HepG2 (cell line): ENCODE results near the gene BCL2L1. TPM values are rescaled to one million over a fixed set of nuclear protein-coding genes. Genes with fewer than 3 reads are reported as not detected.

ENCODE experiments used
- EP300 ChIP-seq, 3 experiments: sonication (generic) in 1 of 3; formaldehyde crosslinking in 1 of 3; IDR thresholded peaks; 2 replicates each; pipeline versions ENCODE4 v1.5.1 to v1.6.1; 2011 to 2020; ENCODE audit warnings: low read depth in 2 of 3, low read length in 2 of 3, borderline replicate concordance in 1 of 3, improper control_type of control experiment in 1 of 3, mild to moderate bottlenecking in 1 of 3, missing genetic modification reagents in 1 of 3, moderate library complexity in 1 of 3
- ERF ChIP-seq: IDR thresholded peaks from 2 replicates; pipeline ENCODE4 v1.6.1; 2018; ENCODE audit warnings: missing biosample characterization, missing genetic modification reagents
- MEF2D ChIP-seq: sonication (generic); formaldehyde crosslinking; IDR thresholded peaks from 2 replicates; pipeline ENCODE4 v1.5.1; 2020; ENCODE audit warnings: mild to moderate bottlenecking, missing genetic modification reagents
- REPIN1 ChIP-seq: sonication (generic); formaldehyde crosslinking; IDR thresholded peaks from 2 replicates; pipeline ENCODE4 v1.8.0; 2022; ENCODE audit warnings: missing genetic modification reagents, low read depth, mild to moderate bottlenecking, borderline replicate concordance
- THAP11 ChIP-seq: IDR thresholded peaks from 2 replicates; pipeline ENCODE4 v1.6.1; 2016; ENCODE audit warnings: missing biosample characterization, missing genetic modification reagents
- ZIK1 ChIP-seq: sonication (generic); formaldehyde crosslinking; IDR thresholded peaks from 2 replicates; pipeline ENCODE4 v1.5.0; 2020; ENCODE audit warnings: mild to moderate bottlenecking, low read depth, missing genetic modification reagents, borderline replicate concordance
- ZKSCAN8 ChIP-seq: IDR thresholded peaks from 2 replicates; pipeline ENCODE4 v1.6.1; 2016; ENCODE audit warnings: borderline replicate concordance, missing genetic modification reagents, missing compliant biosample characterization
- ZNF296 ChIP-seq: sonication (generic); formaldehyde crosslinking; conservative IDR thresholded peaks from 2 replicates; pipeline ENCODE4 v1.5.0; 2020; ENCODE audit warnings: mild to moderate bottlenecking, missing genetic modification reagents
- ZNF333 ChIP-seq: sonication (generic); formaldehyde crosslinking; IDR thresholded peaks from 2 replicates; pipeline ENCODE4 v1.4.0; 2020; ENCODE audit warnings: mild to moderate bottlenecking, missing genetic modification reagents, borderline replicate concordance
- polyA plus RNA-seq, 8 experiments: library from polyadenylated mRNA; depleted of rRNA in 3 of 8; stranded (reverse) in 7 of 8; unstranded in 1 of 8; fragments of >200 nt; fragmentation: Illumina TruSeq in 4 of 8; extraction: Trizol in 4 of 8; gene quantifications; 2 replicates each; pipeline versions ENCODE4 v1.2.1 to v1.2.3, GENCODE V29; 2011 to 2016; ENCODE audit warnings: low read depth in 4 of 8, missing spikeins in 1 of 8, mixed read lengths in 1 of 8; ENCODE audit not compliant: insufficient read depth in 1 of 8
- total RNA-seq, 5 experiments: library from RNA; depleted of rRNA; stranded (reverse); fragments of >200 nt; fragmentation: Illumina TruSeq; extraction: Trizol; gene quantifications; 2 replicates each; pipeline ENCODE4 v1.2.3, GENCODE V29; 2016; ENCODE audit warnings: low read depth in 1 of 5
- TF ChIP-seq, protein P1 (sequence below): sonication (generic); formaldehyde crosslinking; IDR thresholded peaks from 2 replicates; pipeline ENCODE4 v1.4.0; 2020; ENCODE audit warnings: mild to moderate bottlenecking, low read depth, missing genetic modification reagents
- TF ChIP-seq, protein P2 (sequence below): sonication (generic); formaldehyde crosslinking; IDR thresholded peaks from 2 replicates; pipeline ENCODE4 v1.9.0; 2022; ENCODE audit warnings: missing genetic modification reagents, mild to moderate bottlenecking, borderline replicate concordance
- TF ChIP-seq, protein P3 (sequence below): IDR thresholded peaks from 2 replicates; pipeline ENCODE4 v1.6.1; 2016
- TF ChIP-seq, protein P4 (sequence below): sonication (generic); formaldehyde crosslinking; IDR thresholded peaks from 2 replicates; pipeline ENCODE4 v1.4.0; 2020; ENCODE audit warnings: missing genetic modification reagents
- TF ChIP-seq, protein P5 (sequence below): sonication (generic); formaldehyde crosslinking; IDR thresholded peaks from 2 replicates; pipeline ENCODE4 v1.5.0; 2020; ENCODE audit warnings: missing genetic modification reagents
- TF ChIP-seq, protein P6 (sequence below): sonication (generic); formaldehyde crosslinking; IDR thresholded peaks from 2 replicates; pipeline ENCODE4 v1.4.0; 2020; ENCODE audit warnings: missing genetic modification reagents, low read depth, mild to moderate bottlenecking, borderline replicate concordance

BCL2L1 gene
- total and polyA plus RNA-seq, 2 of the 13 experiments (the other 11 are each of a cell fraction or from before 2014, with no cell fraction given): 164 to 258 TPM

DNA sequence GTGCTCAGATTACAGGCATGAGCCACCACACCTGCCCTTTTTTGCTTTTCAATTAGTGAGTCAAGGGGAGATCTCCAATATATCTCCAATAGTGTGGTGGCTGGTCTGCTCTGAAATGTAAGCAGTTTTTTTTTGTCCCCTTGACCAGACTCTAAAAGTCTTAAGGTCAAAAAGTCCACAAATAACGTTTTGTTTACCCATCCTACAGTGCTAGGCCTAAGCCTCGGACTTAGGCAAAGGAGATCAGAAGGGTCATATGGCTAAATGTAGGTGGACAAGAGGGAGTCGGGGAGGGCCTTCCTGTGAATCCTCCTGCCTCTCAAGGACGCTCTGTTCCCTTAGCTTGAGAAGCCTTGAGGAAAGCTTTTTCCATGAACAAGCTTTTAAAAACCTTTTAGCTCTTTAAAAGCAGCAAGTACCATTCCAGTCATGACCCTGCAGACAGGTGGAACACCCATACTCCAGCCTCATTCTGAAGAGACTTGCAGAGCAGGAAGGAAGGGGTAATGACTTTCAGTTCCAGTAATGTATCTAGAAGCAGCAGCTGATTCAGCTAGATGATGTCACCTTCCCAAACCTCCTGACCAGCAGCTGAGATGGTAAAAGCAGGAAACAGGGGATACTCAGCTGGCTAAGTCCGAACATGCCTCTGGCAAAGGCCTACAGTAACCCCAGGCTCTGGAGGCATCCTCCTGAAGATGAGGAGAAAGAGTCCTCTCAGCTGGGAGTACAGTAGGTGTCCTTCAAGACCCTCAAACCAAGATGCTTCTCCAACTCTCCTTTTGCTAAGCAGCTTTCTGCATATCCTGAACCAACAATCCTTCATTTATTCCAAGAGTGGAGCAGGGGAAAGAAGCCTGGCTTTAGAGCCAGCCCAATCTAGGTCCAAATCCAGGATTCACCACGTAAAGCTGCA is 23.6 kb downstream of the BCL2L1 start (continued):
- TF ChIP-seq, protein P1, sequence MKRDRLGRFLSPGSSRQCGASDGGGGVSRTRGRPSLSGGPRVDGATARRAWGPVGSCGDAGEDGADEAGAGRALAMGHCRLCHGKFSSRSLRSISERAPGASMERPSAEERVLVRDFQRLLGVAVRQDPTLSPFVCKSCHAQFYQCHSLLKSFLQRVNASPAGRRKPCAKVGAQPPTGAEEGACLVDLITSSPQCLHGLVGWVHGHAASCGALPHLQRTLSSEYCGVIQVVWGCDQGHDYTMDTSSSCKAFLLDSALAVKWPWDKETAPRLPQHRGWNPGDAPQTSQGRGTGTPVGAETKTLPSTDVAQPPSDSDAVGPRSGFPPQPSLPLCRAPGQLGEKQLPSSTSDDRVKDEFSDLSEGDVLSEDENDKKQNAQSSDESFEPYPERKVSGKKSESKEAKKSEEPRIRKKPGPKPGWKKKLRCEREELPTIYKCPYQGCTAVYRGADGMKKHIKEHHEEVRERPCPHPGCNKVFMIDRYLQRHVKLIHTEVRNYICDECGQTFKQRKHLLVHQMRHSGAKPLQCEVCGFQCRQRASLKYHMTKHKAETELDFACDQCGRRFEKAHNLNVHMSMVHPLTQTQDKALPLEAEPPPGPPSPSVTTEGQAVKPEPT (CRISPR knock-in tag): peak; percentile 82; the same call in 1 of the 2 replicates
- TF ChIP-seq THAP11 (peak; percentile 41; the same call in 1 of the 2 replicates), MEF2D (peak; percentile 12), EP300 (IDR thresholded peaks at IDR 0.05; ENCODE audit: low read depth in 2 of 2, low read length in 2 of 2) (peak in 1 of 2 experiments; percentile 71; a peak in 2 of 4 replicates), EP300 (CRISPR knock-in tag; IDR thresholded peaks at IDR 0.05; ENCODE audit: borderline replicate concordance) (peak; percentile 5; the same call in 1 of the 2 replicates), ZNF296 (CRISPR knock-in tag) (no peak), REPIN1 (CRISPR knock-in tag) (peak; percentile 90; the same call in 1 of the 2 replicates), ZKSCAN8 (CRISPR knock-in tag) (0 out of 2 replicates have a peak, but pooled peaks have one; percentile 77), ZIK1 (CRISPR knock-in tag) (no peak), ZNF333 (0 out of 2 replicates have a peak, but pooled peaks have one; percentile 63), ERF (CRISPR knock-in tag) (peak; percentile 60; the same call in 1 of the 2 replicates)
- TF ChIP-seq, protein P2, sequence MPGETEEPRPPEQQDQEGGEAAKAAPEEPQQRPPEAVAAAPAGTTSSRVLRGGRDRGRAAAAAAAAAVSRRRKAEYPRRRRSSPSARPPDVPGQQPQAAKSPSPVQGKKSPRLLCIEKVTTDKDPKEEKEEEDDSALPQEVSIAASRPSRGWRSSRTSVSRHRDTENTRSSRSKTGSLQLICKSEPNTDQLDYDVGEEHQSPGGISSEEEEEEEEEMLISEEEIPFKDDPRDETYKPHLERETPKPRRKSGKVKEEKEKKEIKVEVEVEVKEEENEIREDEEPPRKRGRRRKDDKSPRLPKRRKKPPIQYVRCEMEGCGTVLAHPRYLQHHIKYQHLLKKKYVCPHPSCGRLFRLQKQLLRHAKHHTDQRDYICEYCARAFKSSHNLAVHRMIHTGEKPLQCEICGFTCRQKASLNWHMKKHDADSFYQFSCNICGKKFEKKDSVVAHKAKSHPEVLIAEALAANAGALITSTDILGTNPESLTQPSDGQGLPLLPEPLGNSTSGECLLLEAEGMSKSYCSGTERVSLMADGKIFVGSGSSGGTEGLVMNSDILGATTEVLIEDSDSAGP: no peak
- TF ChIP-seq, protein P3, sequence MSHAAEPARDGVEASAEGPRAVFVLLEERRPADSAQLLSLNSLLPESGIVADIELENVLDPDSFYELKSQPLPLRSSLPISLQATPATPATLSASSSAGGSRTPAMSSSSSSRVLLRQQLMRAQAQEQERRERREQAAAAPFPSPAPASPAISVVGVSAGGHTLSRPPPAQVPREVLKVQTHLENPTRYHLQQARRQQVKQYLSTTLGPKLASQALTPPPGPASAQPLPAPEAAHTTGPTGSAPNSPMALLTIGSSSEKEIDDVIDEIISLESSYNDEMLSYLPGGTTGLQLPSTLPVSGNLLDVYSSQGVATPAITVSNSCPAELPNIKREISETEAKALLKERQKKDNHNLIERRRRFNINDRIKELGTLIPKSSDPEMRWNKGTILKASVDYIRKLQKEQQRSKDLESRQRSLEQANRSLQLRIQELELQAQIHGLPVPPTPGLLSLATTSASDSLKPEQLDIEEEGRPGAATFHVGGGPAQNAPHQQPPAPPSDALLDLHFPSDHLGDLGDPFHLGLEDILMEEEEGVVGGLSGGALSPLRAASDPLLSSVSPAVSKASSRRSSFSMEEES: peak; percentile 81
- TF ChIP-seq, protein P4, sequence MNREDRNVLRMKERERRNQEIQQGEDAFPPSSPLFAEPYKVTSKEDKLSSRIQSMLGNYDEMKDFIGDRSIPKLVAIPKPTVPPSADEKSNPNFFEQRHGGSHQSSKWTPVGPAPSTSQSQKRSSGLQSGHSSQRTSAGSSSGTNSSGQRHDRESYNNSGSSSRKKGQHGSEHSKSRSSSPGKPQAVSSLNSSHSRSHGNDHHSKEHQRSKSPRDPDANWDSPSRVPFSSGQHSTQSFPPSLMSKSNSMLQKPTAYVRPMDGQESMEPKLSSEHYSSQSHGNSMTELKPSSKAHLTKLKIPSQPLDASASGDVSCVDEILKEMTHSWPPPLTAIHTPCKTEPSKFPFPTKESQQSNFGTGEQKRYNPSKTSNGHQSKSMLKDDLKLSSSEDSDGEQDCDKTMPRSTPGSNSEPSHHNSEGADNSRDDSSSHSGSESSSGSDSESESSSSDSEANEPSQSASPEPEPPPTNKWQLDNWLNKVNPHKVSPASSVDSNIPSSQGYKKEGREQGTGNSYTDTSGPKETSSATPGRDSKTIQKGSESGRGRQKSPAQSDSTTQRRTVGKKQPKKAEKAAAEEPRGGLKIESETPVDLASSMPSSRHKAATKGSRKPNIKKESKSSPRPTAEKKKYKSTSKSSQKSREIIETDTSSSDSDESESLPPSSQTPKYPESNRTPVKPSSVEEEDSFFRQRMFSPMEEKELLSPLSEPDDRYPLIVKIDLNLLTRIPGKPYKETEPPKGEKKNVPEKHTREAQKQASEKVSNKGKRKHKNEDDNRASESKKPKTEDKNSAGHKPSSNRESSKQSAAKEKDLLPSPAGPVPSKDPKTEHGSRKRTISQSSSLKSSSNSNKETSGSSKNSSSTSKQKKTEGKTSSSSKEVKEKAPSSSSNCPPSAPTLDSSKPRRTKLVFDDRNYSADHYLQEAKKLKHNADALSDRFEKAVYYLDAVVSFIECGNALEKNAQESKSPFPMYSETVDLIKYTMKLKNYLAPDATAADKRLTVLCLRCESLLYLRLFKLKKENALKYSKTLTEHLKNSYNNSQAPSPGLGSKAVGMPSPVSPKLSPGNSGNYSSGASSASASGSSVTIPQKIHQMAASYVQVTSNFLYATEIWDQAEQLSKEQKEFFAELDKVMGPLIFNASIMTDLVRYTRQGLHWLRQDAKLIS (CRISPR knock-in tag): peak; percentile 84; the same call in 1 of the 2 replicates
- TF ChIP-seq, protein P5, sequence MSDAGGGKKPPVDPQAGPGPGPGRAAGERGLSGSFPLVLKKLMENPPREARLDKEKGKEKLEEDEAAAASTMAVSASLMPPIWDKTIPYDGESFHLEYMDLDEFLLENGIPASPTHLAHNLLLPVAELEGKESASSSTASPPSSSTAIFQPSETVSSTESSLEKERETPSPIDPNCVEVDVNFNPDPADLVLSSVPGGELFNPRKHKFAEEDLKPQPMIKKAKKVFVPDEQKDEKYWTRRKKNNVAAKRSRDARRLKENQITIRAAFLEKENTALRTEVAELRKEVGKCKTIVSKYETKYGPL (CRISPR knock-in tag): no peak
- TF ChIP-seq, protein P6, sequence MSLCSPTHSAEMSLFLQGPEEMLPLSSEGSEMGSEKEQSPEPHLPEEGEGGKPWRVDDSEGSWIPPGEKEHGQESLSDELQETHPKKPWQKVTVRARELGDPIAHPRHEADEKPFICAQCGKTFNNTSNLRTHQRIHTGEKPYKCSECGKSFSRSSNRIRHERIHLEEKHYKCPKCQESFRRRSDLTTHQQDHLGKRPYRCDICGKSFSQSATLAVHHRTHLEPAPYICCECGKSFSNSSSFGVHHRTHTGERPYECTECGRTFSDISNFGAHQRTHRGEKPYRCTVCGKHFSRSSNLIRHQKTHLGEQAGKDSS (CRISPR knock-in tag): peak; percentile 67; the same call in 1 of the 2 replicates
